GM12878 (cell line): ENCODE data around the gene CCL14. TPM values are rescaled to one million over a fixed set of nuclear protein-coding genes. Genes with fewer than 3 reads are reported as not detected.

ENCODE experiments used
- ATAC-seq: fragments of 200-7000 bp; cut with Tn5 transposase; 3 replicates; pipeline ENCODE4 v1.9.1; 2020; ENCODE audit warnings: mild to moderate bottlenecking, moderate library complexity
- BruUV-seq: library from RNA; stranded (reverse); fragments of 400-500 nt; replicated peaks from 2 replicates; lab custom pipeline; 2021; lab: Mats Ljungman, UMichigan
- CTCF ChIA-PET: fragments of 300-600 bp; sonication (Branson Sonifier 250); formaldehyde crosslinking; extraction: SDS; loops from one replicate; lab custom pipeline; 2021; ENCODE audit warnings: inconsistent platforms; lab: Yijun Ruan, JAX
- POLR2A ChIA-PET: fragments of 350-600 bp; formaldehyde crosslinking; extraction: SDS; loops from one replicate; lab custom pipeline; 2021; ENCODE audit warnings: inconsistent platforms; lab: Charles Lee
- RAD21 ChIA-PET: fragments of 300-600 bp; sonication (Branson Sonifier 250); formaldehyde crosslinking; loops from one replicate; lab custom pipeline; 2023; ENCODE audit warnings: antibody characterized with exemption; ENCODE audit not compliant: unreplicated experiment; lab: Charles Lee
- SMC1A ChIA-PET: fragments of 300-600 bp; sonication (Branson Sonifier 250); formaldehyde crosslinking; loops from one replicate; lab custom pipeline; 2023; ENCODE audit not compliant: unreplicated experiment, uncharacterized antibody; lab: Charles Lee
- DNase-seq: peaks from one replicate; pipeline ENCODE4 v3.0.0-alpha.2; 2011; ENCODE audit warnings: low read depth, low spot score
- FAIRE-seq: peaks from 3 replicates; lab custom pipeline; 2011; peaks lifted over from hg19 to GRCh38; lab: Jason Lieb, UNC
- H2AFZ ChIP-seq: 2 replicates; pipeline ENCODE4 v1.6.0; 2011; ENCODE audit warnings: low read depth, low read length, control low read depth; ENCODE audit not compliant: control insufficient read depth
- H3K27ac ChIP-seq: 2 replicates; pipeline ENCODE4 v1.5.1; 2011; ENCODE audit warnings: control low read depth; ENCODE audit not compliant: control insufficient read depth, insufficient read depth
- H3K27me3 ChIP-seq, 2 experiments: replicated peaks in 1 of 2; 2 replicates each; pipeline versions ENCODE4 v1.6.0 to v1.6.1; 2011; ENCODE audit warnings: low read length in 1 of 2; ENCODE audit not compliant: control insufficient read depth in 2 of 2, insufficient read depth in 2 of 2
- H3K36me3 ChIP-seq, 2 experiments: 2 replicates each; pipeline ENCODE4 v1.5.1; 2011; ENCODE audit warnings: low read length in 1 of 2; ENCODE audit not compliant: control insufficient read depth in 2 of 2, insufficient read depth in 2 of 2
- H3K4me1 ChIP-seq: 2 replicates; pipeline ENCODE4 v1.6.1; 2011; ENCODE audit warnings: mild to moderate bottlenecking, low read length, moderate library complexity, mixed read lengths; ENCODE audit not compliant: control insufficient read depth, insufficient read depth
- H3K4me2 ChIP-seq: 2 replicates; pipeline ENCODE4 v1.6.0; 2011; ENCODE audit warnings: control low read depth; ENCODE audit not compliant: control insufficient read depth, insufficient read depth
- H3K4me3 ChIP-seq: fragments of 200-600 bp; sonication (generic); 2 replicates; pipeline ENCODE4 v1.5.1; 2016
- H3K79me2 ChIP-seq: 2 replicates; pipeline ENCODE4 v1.6.0; 2011; ENCODE audit warnings: low read length; ENCODE audit not compliant: control insufficient read depth, insufficient read depth
- H3K9ac ChIP-seq: 2 replicates; pipeline ENCODE4 v1.8.0; 2011; ENCODE audit warnings: low read length, control low read depth, mixed read lengths; ENCODE audit not compliant: control insufficient read depth, insufficient read depth
- H3K9me3 ChIP-seq: replicated peaks from 3 replicates; pipeline ENCODE4 v1.5.1; 2011; ENCODE audit warnings: mild to moderate bottlenecking, low read length; ENCODE audit not compliant: control insufficient read depth, insufficient read depth
- H4K20me1 ChIP-seq: 2 replicates; pipeline ENCODE4 v1.6.0; 2011; ENCODE audit not compliant: control insufficient read depth, insufficient read depth
- CTCF ChIP-seq, 3 experiments: IDR thresholded peaks in 2 of 3; conservative IDR thresholded peaks in 1 of 3; 2 replicates each; pipeline ENCODE4 v1.5.1; 2011; ENCODE audit warnings: low read depth in 3 of 3, low read length in 3 of 3, mild to moderate bottlenecking in 3 of 3, control low read depth in 2 of 3, moderate library complexity in 2 of 3, inconsistent platforms in 1 of 3, mixed read lengths in 1 of 3; ENCODE audit not compliant: control insufficient read depth in 2 of 3, insufficient read depth in 1 of 3; ENCODE audit errors: extremely low read depth in 1 of 3
- ESRRA ChIP-seq: IDR thresholded peaks from 2 replicates; pipeline ENCODE4 v1.6.1; 2012; ENCODE audit warnings: mild to moderate bottlenecking, low read length, improper control_type of control experiment
- HDGF ChIP-seq: fragments of 450-650 bp; IDR thresholded peaks from 2 replicates; pipeline ENCODE4 v1.6.1; 2016; ENCODE audit warnings: antibody characterized with exemption
- MTA2 ChIP-seq: fragments of 450-650 bp; IDR thresholded peaks from 2 replicates; pipeline ENCODE4 v1.6.1; 2016; ENCODE audit warnings: low read depth, mild to moderate bottlenecking, moderate library complexity
- MTA3 ChIP-seq: IDR thresholded peaks from 2 replicates; pipeline ENCODE4 v1.6.1; 2012; ENCODE audit warnings: low read length, inconsistent platforms, borderline replicate concordance
- MYB ChIP-seq: fragments of 150-350 bp; IDR thresholded peaks from 2 replicates; pipeline ENCODE4 v1.6.1; 2014; ENCODE audit warnings: mild to moderate bottlenecking, low read depth, low read length, borderline replicate concordance
- NFYB ChIP-seq: IDR thresholded peaks from 2 replicates; pipeline ENCODE4 v1.6.1; 2011; ENCODE audit warnings: low read depth, mild to moderate bottlenecking, low read length, improper control_type of control experiment, moderate library complexity; ENCODE audit not compliant: insufficient read depth
- PRDM15 ChIP-seq: fragments of 450-650 bp; formaldehyde crosslinking; IDR thresholded peaks from 2 replicates; pipeline ENCODE4 v1.4.0; 2020; ENCODE audit warnings: mild to moderate bottlenecking, moderate library complexity
- RBBP5 ChIP-seq: fragments of 200-600 bp; sonication (generic); conservative IDR thresholded peaks from 2 replicates; pipeline ENCODE4 v1.6.1; 2016
- RFX5 ChIP-seq: IDR thresholded peaks from 2 replicates; pipeline ENCODE4 v1.6.1; 2011; ENCODE audit warnings: low read depth, low read length, improper control_type of control experiment
- SMAD1 ChIP-seq: fragments of 450-650 bp; IDR thresholded peaks from 2 replicates; pipeline ENCODE4 v1.6.1; 2018; ENCODE audit warnings: mild to moderate bottlenecking, low read depth; ENCODE audit not compliant: partially characterized antibody
- SUZ12 ChIP-seq: fragments of 200-600 bp; sonication (generic); IDR thresholded peaks from one replicate; pipeline ENCODE4 v1.6.1; 2018; ENCODE audit warnings: antibody characterized with exemption, mild to moderate bottlenecking; ENCODE audit not compliant: unreplicated experiment
- WRNIP1 ChIP-seq: IDR thresholded peaks from 2 replicates; pipeline ENCODE4 v1.6.1; 2011; ENCODE audit warnings: low read depth, low read length, improper control_type of control experiment, borderline replicate concordance
- ZNF687 ChIP-seq: fragments of 450-650 bp; IDR thresholded peaks from 2 replicates; pipeline ENCODE4 v1.6.1; 2017; ENCODE audit warnings: mild to moderate bottlenecking, moderate library complexity
- WGBS: methylation state at CpG from one replicate; pipeline ENCODE4 v1.1.6; 2016; ENCODE audit warnings: low lambda C conversion rate; ENCODE audit not compliant: insufficient replicate concordance, insufficient coverage; ENCODE audit errors: missing lambda C conversion rate; 5-methylcytosine and 5-hydroxymethylcytosine counted together
- in situ Hi-C: fragments of 300-500 bp; cut with MboI; formaldehyde crosslinking; loops from 9 replicates; pipeline ENCODE4 v1.14.3; 2018; ENCODE audit warnings: mixed read lengths
- intact Hi-C: fragments of 100-400 bp; cut with micrococcal nuclease; formaldehyde crosslinking; loops from one replicate; pipeline ENCODE4 v1.14.2; 2022; ENCODE audit not compliant: unreplicated experiment
- polyA plus RNA-seq, 11 experiments: library from polyadenylated mRNA; depleted of rRNA in 4 of 11; unstranded in 6 of 11; stranded (reverse) in 5 of 11; fragments of >200 nt; fragmentation: Nextera tagmentation in 4 of 11; fragmentation: Illumina TruSeq in 1 of 11; extraction: Ambion mirVana in 4 of 11; extraction: Trizol in 1 of 11; gene quantifications; 1 replicate in 1 of 11; 2 replicates in 10 of 11; pipeline versions ENCODE4 v1.2.1 to v1.2.3, GENCODE V29; 2011 to 2016; ENCODE audit warnings: inconsistent platforms in 2 of 11, missing spikeins in 2 of 11, low read depth in 1 of 11
- total RNA-seq, 4 experiments: library from RNA; depleted of rRNA in 3 of 4; stranded (reverse); fragments of >200 nt in 3 of 4; fragmentation: Illumina TruSeq in 1 of 4; extraction: Trizol in 1 of 4; gene quantifications; 2 replicates each; pipeline versions ENCODE4 v1.2.1 to v1.2.3, GENCODE V29; 2013 to 2021

Gene CCL14
- total and polyA plus RNA-seq, 10 of the 15 experiments (the other 5 are each of a cell fraction or from before 2014, with no cell fraction given): not detected

- intact Hi-C loops (no loop called here), in situ Hi-C loops (no loop called here)
- POLR2A ChIA-PET: interaction anchor here (1.1 to 1.7 kb wide), 2 partner anchors 11 to 38 kb away, joined by 3 to 4 read pairs; no protein-coding TSS in a partner anchor
- no TSS peak for BruUV-seq
- ATAC-seq: peak; percentile 94
- Histone ChIP-seq H3K4me2 (no peak overlapping the region), H3K36me3 (no peaks in the 10 kb centered on the region), H3K9me3 (no peaks in the 10 kb centered on the region; the same call in 2 of the 3 replicates), H3K4me1 (peaks cover 5% of the 10 kb centered on the region; the same call in 1 of the 2 replicates), H3K27me3 (no peaks in the 10 kb centered on the region), H3K4me3 (no peak overlapping the region), H3K27ac (no peak overlapping the region), H3K9ac (no peak overlapping the region), H4K20me1 (no peaks in the 10 kb centered on the region), H3K79me2 (no peaks in the 10 kb centered on the region), H2AFZ (no peak overlapping the region)
- 0% methylated on average over 3 of the region's 3 CpGs for WGBS
- CTCF ChIA-PET: interaction anchor here (0.6 to 3.1 kb wide), 7 partner anchors 38 to 115 kb away, joined by 3 to 13 read pairs (median 7); no protein-coding TSS in a partner anchor
- RAD21 ChIA-PET: interaction anchor here (1.2 to 1.5 kb wide), 3 partner anchors 36 to 65 kb away, joined by 3 to 6 read pairs (median 3); no protein-coding TSS in a partner anchor
- peak; percentile 62 for DNase-seq
- SMC1A ChIA-PET: interaction anchor here (1.1 to 2.3 kb wide), 6 partner anchors 23 to 115 kb away, joined by 3 to 18 read pairs (median 7); partner anchors contain the start of gene CCL3
- no peak for FAIRE-seq
- peak; percentile 100 for TF ChIP-seq MTA2
- 0 out of 2 replicates have a peak, but pooled peaks have one; percentile 53 for TF ChIP-seq MYB
- no peak for TF ChIP-seq PRDM15 (CRISPR knock-in tag)
- TF ChIP-seq SMAD1: peak; percentile 25
- TF ChIP-seq HDGF: no peak
- TF ChIP-seq CTCF (IDR thresholded peaks at IDR 0.05 in 2 of 3, conservative IDR thresholded peaks at IDR 0.05 in 1 of 3; ENCODE audit: control insufficient read depth in 2 of 3, extremely low read depth in 1 of 3, insufficient read depth in 1 of 3, low read depth in 3 of 3, low read length in 3 of 3): no peak
- TF ChIP-seq WRNIP1: no peak
- TF ChIP-seq RBBP5: no peak
- TF ChIP-seq SUZ12: no peak
- TF ChIP-seq ESRRA: no peak
- TF ChIP-seq MTA3: no peak
- no peak for TF ChIP-seq RFX5
- TF ChIP-seq NFYB: no peak
- TF ChIP-seq ZNF687: no peak
Measured at GRCh38 chr17:36034127-36034526, 47.6 kb upstream of the CCL14 start.
